Natural killer cell (primary cell): ENCODE measurements around the gene TMC5. TPM values are rescaled to one million over a fixed set of nuclear protein-coding genes. Genes with fewer than 3 reads are reported as not detected.

Experiments
- ATAC-seq, 3 donors: fragments of 150-1000 bp in 2 of 3; fragments of 200-7000 bp in 1 of 3; cut with Tn5 transposase; 1 replicate in 1 of 3; 2 replicates in 2 of 3; pipeline ENCODE4 v1.10.0; 2021; ENCODE audit warnings: mild to moderate bottlenecking in 2 of 3, moderate library complexity in 2 of 3
- DNase-seq, 2 donors: peaks; one replicate each; pipeline versions ENCODE4 v3.0.0 to v3.0.0-alpha.2; 2013 to 2021; ENCODE audit warnings: mixed read lengths in 1 of 2
- H3K27ac ChIP-seq: one replicate; pipeline ENCODE4 v1.5.1; 2013; ENCODE audit warnings: mild to moderate bottlenecking, low read length
- H3K27me3 ChIP-seq: one replicate; pipeline ENCODE4 v1.6.1; 2013; ENCODE audit warnings: low read length; ENCODE audit not compliant: control insufficient read depth, insufficient read depth
- H3K36me3 ChIP-seq: one replicate; pipeline ENCODE4 v1.6.1; 2013; ENCODE audit warnings: low read length; ENCODE audit not compliant: control insufficient read depth, insufficient read depth
- H3K4me1 ChIP-seq: one replicate; pipeline ENCODE4 v1.6.1; 2013; ENCODE audit warnings: low read length; ENCODE audit not compliant: control insufficient read depth, insufficient read depth
- H3K4me3 ChIP-seq: one replicate; pipeline ENCODE4 v1.5.1; 2013; ENCODE audit warnings: low read length
- H3K9me3 ChIP-seq: one replicate; pipeline ENCODE4 v1.6.1; 2013; ENCODE audit warnings: low read length; ENCODE audit not compliant: control insufficient read depth, insufficient read depth
- H3K27ac Mint-ChIP-seq, 2 donors: one replicate each; pipeline ENCODE4 v1.8.0; 2022; ENCODE audit warnings: mild to moderate bottlenecking in 2 of 2, mixed read lengths in 2 of 2, moderate library complexity in 1 of 2
- H3K27me3 Mint-ChIP-seq, 2 donors: one replicate each; pipeline ENCODE4 v1.8.0; 2022; ENCODE audit warnings: low read depth in 2 of 2, mixed read lengths in 2 of 2
- H3K36me3 Mint-ChIP-seq: one replicate; pipeline ENCODE4 v1.8.0; 2022; ENCODE audit warnings: mixed read lengths
- H3K4me1 Mint-ChIP-seq, 2 donors: one replicate each; pipeline ENCODE4 v1.8.0; 2022; ENCODE audit warnings: mixed read lengths in 2 of 2
- H3K4me3 Mint-ChIP-seq: one replicate; pipeline ENCODE4 v1.8.0; 2022; ENCODE audit warnings: mild to moderate bottlenecking, moderate library complexity, mixed read lengths
- H3K9me3 Mint-ChIP-seq, 2 donors: one replicate each; pipeline ENCODE4 v1.8.0; 2022; ENCODE audit warnings: mixed read lengths in 2 of 2
- WGBS: methylation state at CpG from one replicate; pipeline ENCODE4 v1.1.7; 2013; ENCODE audit warnings: missing lambda C conversion rate; ENCODE audit not compliant: insufficient coverage; 5-methylcytosine and 5-hydroxymethylcytosine counted together
- intact Hi-C: fragments of 100-400 bp; cut with micrococcal nuclease; formaldehyde crosslinking; loops from one replicate; pipeline ENCODE4 v1.14.2; 2022
- total RNA-seq, 4 donors: library from RNA; stranded (reverse); fragments of 120-200 nt in 1 of 4; gene quantifications; one replicate each; pipeline versions ENCODE4 v1.2.3 to v1.2.4, GENCODE V29; 2013 to 2022
- TF ChIP-seq, protein P1 (sequence below): fragments of 200-600 bp; IDR thresholded peaks from one replicate; pipeline ENCODE4 v1.8.0; 2022; ENCODE audit warnings: antibody characterized with exemption

The TMC5 gene
- total RNA-seq, 3 donors from 2014 or later (not counting 1 experiment from before 2014, with no cell fraction given): not detected

DNA sequence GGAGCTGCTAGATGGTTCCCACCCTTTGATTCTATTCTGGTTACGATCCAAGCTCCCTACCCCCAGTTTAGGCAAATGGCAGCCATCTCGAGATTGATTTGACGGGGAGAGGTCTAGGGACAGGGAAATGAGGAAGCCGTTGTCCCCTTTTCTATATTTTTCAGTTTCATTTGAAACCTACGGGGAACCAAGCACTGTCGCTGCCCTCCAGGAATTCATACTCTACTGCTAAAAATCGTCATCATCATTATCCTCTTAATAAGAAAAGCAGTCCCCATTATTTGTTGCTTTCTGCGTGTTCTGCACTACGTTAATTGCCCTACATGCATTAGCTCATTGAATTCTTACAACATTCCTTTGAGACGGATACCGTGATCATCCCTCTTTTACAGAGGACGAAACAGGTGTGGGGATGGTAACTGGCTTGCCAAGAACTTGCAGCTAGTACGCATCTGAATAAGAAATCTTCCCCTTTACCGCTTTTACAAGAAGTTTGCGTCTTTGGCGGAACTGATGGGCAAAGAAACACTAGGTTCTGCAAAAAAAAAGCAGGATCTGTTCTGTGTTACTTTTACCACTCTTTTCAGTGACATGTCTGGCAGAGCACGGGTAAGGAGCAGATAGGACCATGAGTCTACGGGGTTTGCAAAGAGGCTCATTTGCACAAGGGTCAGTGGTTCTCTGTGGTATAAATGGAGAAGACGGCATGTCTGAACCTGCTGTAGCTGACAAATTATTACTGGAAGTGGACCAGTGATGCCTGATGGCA is 107.1 kb downstream of the TMC5 start:
- H3K27me3 ChIP-seq: no peaks in the 10 kb centered on the region
- H3K9me3 Mint-ChIP-seq: no peaks in the 10 kb centered on the region
- TF ChIP-seq, protein P1, sequence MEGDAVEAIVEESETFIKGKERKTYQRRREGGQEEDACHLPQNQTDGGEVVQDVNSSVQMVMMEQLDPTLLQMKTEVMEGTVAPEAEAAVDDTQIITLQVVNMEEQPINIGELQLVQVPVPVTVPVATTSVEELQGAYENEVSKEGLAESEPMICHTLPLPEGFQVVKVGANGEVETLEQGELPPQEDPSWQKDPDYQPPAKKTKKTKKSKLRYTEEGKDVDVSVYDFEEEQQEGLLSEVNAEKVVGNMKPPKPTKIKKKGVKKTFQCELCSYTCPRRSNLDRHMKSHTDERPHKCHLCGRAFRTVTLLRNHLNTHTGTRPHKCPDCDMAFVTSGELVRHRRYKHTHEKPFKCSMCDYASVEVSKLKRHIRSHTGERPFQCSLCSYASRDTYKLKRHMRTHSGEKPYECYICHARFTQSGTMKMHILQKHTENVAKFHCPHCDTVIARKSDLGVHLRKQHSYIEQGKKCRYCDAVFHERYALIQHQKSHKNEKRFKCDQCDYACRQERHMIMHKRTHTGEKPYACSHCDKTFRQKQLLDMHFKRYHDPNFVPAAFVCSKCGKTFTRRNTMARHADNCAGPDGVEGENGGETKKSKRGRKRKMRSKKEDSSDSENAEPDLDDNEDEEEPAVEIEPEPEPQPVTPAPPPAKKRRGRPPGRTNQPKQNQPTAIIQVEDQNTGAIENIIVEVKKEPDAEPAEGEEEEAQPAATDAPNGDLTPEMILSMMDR: no peak
- H3K4me3 Mint-ChIP-seq: peak overlapping the region; percentile 99
- H3K4me1 Mint-ChIP-seq: peaks cover 44 to 51% of the 10 kb centered on the region in 2 donors
- 12% methylated on average over 19 of the region's 19 CpGs for WGBS
- ATAC-seq (no peak), DNase-seq (peak in 1 of 2 donors; percentile 30)
- peak overlapping the region; percentile 45 for H3K27ac ChIP-seq
- peaks cover 6% of the 10 kb centered on the region for H3K36me3 Mint-ChIP-seq
- H3K9me3 ChIP-seq: no peaks in the 10 kb centered on the region
- no peaks in the 10 kb centered on the region for H3K27me3 Mint-ChIP-seq
- intact Hi-C loops: no loop called here
- H3K4me1 ChIP-seq: peaks cover 33% of the 10 kb centered on the region
- peak overlapping the region; percentile 83 for H3K4me3 ChIP-seq
- peak overlapping the region; percentile 88 to 93 for H3K27ac Mint-ChIP-seq
- peaks cover 7% of the 10 kb centered on the region for H3K36me3 ChIP-seq

DNA sequence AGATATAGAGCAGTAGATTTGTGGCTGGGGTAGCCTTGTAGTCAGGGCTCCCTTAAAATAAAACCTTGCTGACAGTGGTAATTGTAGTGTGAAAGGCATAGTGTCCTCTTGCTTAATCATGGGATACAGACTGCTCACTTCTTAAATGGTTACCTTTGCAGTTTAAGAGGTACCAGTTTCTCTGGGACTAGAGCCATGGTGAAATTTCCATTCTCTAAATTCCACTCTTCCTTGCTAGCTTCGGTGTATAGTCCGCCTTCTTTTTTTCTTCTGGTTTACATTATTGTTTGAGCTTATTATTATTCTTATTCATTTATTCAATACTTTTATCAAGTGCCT is 107.7 kb downstream of the TMC5 start:
- no peaks in the 10 kb centered on the region for H3K27me3 Mint-ChIP-seq
- H3K4me1 Mint-ChIP-seq: peaks cover 39 to 46% of the 10 kb centered on the region in 2 donors
- Histone ChIP-seq H3K9me3 (no peaks in the 10 kb centered on the region), H3K27ac (no peak overlapping the region), H3K4me3 (no peak overlapping the region), H3K4me1 (peaks cover 30% of the 10 kb centered on the region), H3K36me3 (peaks cover 7% of the 10 kb centered on the region), H3K27me3 (no peaks in the 10 kb centered on the region)
- no CpG with 5 or more reads among the region's 2 CpGs for WGBS
- intact Hi-C loops: no loop called here
- DNase-seq (no peak), ATAC-seq (no peak)
- no peaks in the 10 kb centered on the region for H3K9me3 Mint-ChIP-seq
- H3K4me3 Mint-ChIP-seq: peak overlapping the region; percentile 99
- peaks cover 6% of the 10 kb centered on the region for H3K36me3 Mint-ChIP-seq
- peak overlapping the region in 1 of 2 donors; percentile 93 for H3K27ac Mint-ChIP-seq
- TF ChIP-seq, protein P1: no peak

DNA sequence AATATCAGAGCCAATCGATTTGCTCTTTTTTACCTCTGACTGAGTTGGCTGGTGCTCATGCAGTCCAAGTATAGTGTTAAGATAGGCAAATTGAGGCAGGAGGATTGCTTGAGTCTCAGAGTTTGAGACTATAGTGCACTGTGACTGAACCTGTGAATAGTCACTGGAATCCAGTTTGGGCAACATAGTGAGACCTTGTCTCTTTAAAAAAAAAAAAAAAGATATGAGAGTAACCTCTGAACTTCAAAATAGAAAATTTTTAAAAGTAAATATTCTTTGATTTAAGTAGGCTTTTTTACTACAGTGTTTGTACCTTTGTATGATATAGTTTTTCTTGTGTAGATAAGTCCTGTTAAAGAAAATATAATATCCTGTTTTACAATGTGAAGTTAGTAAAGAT is 109.5 kb downstream of the TMC5 start:
- DNase-seq: no peak
- peaks cover 17% of the 10 kb centered on the region for H3K4me1 ChIP-seq
- H3K9me3 Mint-ChIP-seq: no peaks in the 10 kb centered on the region
- H3K4me1 Mint-ChIP-seq: peaks cover 21 to 28% of the 10 kb centered on the region in 2 donors
- ATAC-seq: no peak
- no peak overlapping the region for H3K4me3 Mint-ChIP-seq
- H3K27ac Mint-ChIP-seq: no peak overlapping the region
- no peaks in the 10 kb centered on the region for H3K27me3 ChIP-seq
- H3K36me3 ChIP-seq: peaks cover 7% of the 10 kb centered on the region
- H3K27me3 Mint-ChIP-seq: no peaks in the 10 kb centered on the region
- WGBS: 100% methylated on average over 1 of the region's 1 CpG
- no peak overlapping the region for H3K27ac ChIP-seq
- intact Hi-C loops: no loop called here
- H3K4me3 ChIP-seq: no peak overlapping the region
- peaks cover 6% of the 10 kb centered on the region for H3K36me3 Mint-ChIP-seq
- H3K9me3 ChIP-seq: no peaks in the 10 kb centered on the region
- TF ChIP-seq, protein P1: no peak

DNA sequence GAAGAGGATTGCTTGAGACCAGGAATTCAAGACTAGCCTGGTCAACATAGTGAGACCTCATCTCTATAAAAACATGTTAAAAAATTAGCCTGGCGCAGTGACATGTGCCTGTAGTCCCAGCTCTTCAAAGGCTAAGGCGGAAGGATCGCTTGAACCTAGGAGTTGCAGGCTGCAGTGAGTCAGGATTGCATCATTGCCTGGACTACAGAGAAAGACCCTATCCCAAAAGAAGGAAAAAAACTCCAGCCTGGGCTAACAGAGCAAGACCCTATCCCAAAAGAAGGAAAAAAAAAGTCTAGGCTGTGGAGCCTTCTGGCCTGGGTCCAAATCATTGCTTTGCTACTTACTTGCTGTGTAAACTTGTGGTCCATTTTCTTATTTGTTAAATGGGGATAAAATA is 111.0 kb downstream of the TMC5 start:
- Mint-ChIP-seq H3K27ac (no peak overlapping the region), H3K4me1 (peaks cover 14 to 20% of the 10 kb centered on the region in 2 donors), H3K36me3 (peaks cover 13% of the 10 kb centered on the region), H3K4me3 (no peak overlapping the region), H3K27me3 (no peaks in the 10 kb centered on the region), H3K9me3 (no peaks in the 10 kb centered on the region)
- ATAC-seq (no peak), DNase-seq (no peak)
- 98% methylated on average over 3 of the region's 3 CpGs for WGBS
- peaks cover 10% of the 10 kb centered on the region for H3K4me1 ChIP-seq
- H3K27me3 ChIP-seq: no peaks in the 10 kb centered on the region
- intact Hi-C loops: no loop called here
- H3K9me3 ChIP-seq: no peaks in the 10 kb centered on the region
- H3K36me3 ChIP-seq: peaks cover 7% of the 10 kb centered on the region
- TF ChIP-seq, protein P1: no peak
- no peak overlapping the region for H3K27ac ChIP-seq
- H3K4me3 ChIP-seq: no peak overlapping the region
